Body of pancreas (tissue), 4 donors: ENCODE measurements around the gene DYNLT2B. TPM values are rescaled to one million over a fixed set of nuclear protein-coding genes. Genes with fewer than 3 reads are reported as not detected.
"Not testable (repeated sequence)": the region's sequence is repeated elsewhere in the genome, so short reads cannot be mapped to it uniquely, and the experiment has no call there.

ENCODE experiments used
- ATAC-seq: fragments of 150-250 bp; one replicate; pipeline ENCODE4 v1.9.1; 2016
- DNase-seq, 4 donors: peaks; one replicate each; pipeline ENCODE4 v3.0.0-alpha.2; 2019
- H3K27ac ChIP-seq, 4 donors: fragments of 200-600 bp; sonication (generic); 1 replicate in 3 of 4; 2 replicates in 1 of 4; pipeline versions ENCODE4 v1.5.1 to v1.6.1; 2016 to 2019; ENCODE audit warnings: mild to moderate bottlenecking in 1 of 4, mixed read lengths in 1 of 4, moderate library complexity in 1 of 4
- H3K27me3 ChIP-seq, 2 donors: fragments of 200-600 bp; sonication (generic); one replicate each; pipeline ENCODE4 v1.6.0; 2016; ENCODE audit warnings: mild to moderate bottlenecking in 1 of 2
- H3K36me3 ChIP-seq, 2 donors: fragments of 200-600 bp; sonication (generic); replicated peaks in 1 of 2; 2 replicates each; pipeline ENCODE4 v1.5.1; 2016; ENCODE audit warnings: low read depth in 2 of 2; ENCODE audit not compliant: insufficient read depth in 1 of 2
- H3K4me1 ChIP-seq: fragments of 200-600 bp; sonication (generic); one replicate; pipeline ENCODE4 v1.6.0; 2016
- H3K4me3 ChIP-seq, 2 donors: fragments of 200-600 bp; sonication (generic); 1 replicate in 1 of 2; 2 replicates in 1 of 2; pipeline ENCODE4 v1.5.1; 2016 to 2019
- H3K9me3 ChIP-seq, 3 donors: fragments of 200-600 bp; sonication (generic); 1 replicate in 2 of 3; 2 replicates in 1 of 3; pipeline ENCODE4 v1.5.1; 2016
- CTCF ChIP-seq, 7 experiments: fragments of 450-650 bp in 4 of 7; fragments of 200-600 bp in 3 of 7; sonication (generic) in 3 of 7; IDR thresholded peaks; one replicate each; pipeline ENCODE4 v1.5.1; 2016 to 2019; ENCODE audit warnings: antibody characterized with exemption in 7 of 7
- POLR2A ChIP-seq, 3 donors: fragments of 450-650 bp; IDR thresholded peaks; one replicate each; pipeline ENCODE4 v1.6.1; 2016; ENCODE audit warnings: antibody characterized with exemption in 3 of 3, mild to moderate bottlenecking in 2 of 3
- WGBS, 2 donors: methylation state at CpG; one replicate each; pipeline ENCODE4 v1.1.5; 2017; 5-methylcytosine and 5-hydroxymethylcytosine counted together
- intact Hi-C: fragments of 100-400 bp; cut with DNase I; formaldehyde crosslinking; loops from one replicate; pipeline ENCODE4 v1.15.1; 2023
- total RNA-seq, 2 donors: library from RNA; depleted of rRNA; stranded (reverse); fragments of >200 nt; gene quantifications; one replicate each; pipeline ENCODE4 v1.1.0, GENCODE V29; 2016

Gene DYNLT2B
- total RNA-seq, 2 donors from 2014 or later, result 5.6 to 8.3 TPM

DNA sequence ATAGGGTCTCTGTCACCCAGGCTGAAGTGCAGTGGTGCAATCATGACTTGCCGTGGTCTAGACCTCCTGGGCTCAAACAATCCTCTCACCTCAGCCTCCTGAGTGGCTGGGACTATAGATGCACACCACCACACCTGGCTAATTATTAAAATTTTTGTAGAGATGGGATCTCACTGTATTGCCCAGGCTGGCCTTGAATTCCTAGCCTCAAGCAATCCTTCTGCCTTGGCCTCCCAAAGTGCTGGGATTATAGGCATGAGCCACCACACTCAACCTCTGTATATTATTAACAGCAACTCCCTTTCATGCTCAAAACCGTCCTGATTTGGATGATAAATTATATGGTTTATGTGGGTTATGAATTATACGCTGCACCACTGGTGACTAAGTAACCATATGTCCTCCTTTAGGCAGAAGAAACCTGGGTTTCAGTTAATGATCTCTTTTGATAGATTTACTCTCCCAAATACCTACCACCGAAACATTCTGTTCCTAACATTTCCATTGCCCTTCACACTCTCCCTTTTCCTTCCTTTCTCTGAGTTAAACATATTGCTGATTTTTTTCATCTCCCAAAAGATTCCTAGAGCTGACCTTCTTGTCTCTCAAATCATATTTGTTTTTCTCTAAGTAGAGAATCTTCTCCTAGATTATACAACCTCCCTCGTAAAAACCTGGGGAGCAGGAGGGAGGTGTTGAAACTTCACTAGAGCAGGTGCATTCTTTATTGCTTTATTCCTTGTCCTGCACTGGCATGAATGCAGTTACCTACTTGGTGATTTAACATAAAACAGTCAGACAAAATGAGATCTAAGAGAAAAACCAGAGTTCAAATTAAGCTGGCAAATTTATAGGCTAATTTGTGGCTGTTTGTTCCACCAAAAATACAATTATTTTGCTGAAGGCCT, 63.4 kb downstream of the DYNLT2B start:
- H3K36me3 ChIP-seq, result peaks cover 0 to 9% of the 10 kb centered on the region in 2 donors
- intact Hi-C loops, result loop anchor here (10.0 kb wide), 1 partner anchor 430 kb away; no protein-coding TSS in a partner anchor

GRCh38 chr3:196251918-196252317, 66.1 kb downstream of the DYNLT2B start:
- Histone ChIP-seq H3K4me3 (no peak overlapping the region), H3K36me3 (peaks cover 0 to 17% of the 10 kb centered on the region in 2 donors), H3K27ac (no peak overlapping the region), H3K4me1 (no peaks in the 10 kb centered on the region), H3K27me3 (no peaks in the 10 kb centered on the region), H3K9me3 (no peaks in the 10 kb centered on the region)
- intact Hi-C loops, result loop anchor here (10.0 kb wide), 1 partner anchor 433 kb away; no protein-coding TSS in a partner anchor
- DNase-seq, result no peak
- WGBS, 2 donors, result 95 to 96% methylated on average over 16 of the region's 16 CpGs
- no peak for ATAC-seq
- TF ChIP-seq CTCF (IDR thresholded peaks at IDR 0.05) (no peak), POLR2A (IDR thresholded peaks at IDR 0.05) (no peak)

More for the DNA sequence above, 63.4 kb downstream of the DYNLT2B start:
- DNase-seq, result no peak
- 60 to 74% methylated on average over 5 of the region's 5 CpGs for WGBS, 2 donors
- Histone ChIP-seq H3K9me3 (no peaks in the 10 kb centered on the region), H3K27ac (no peak overlapping the region), H3K4me3 (no peak overlapping the region), H3K27me3 (no peaks in the 10 kb centered on the region), H3K4me1 (no peaks in the 10 kb centered on the region)
- no peak for TF ChIP-seq CTCF (IDR thresholded peaks at IDR 0.05)
- no peak for ATAC-seq

DNA sequence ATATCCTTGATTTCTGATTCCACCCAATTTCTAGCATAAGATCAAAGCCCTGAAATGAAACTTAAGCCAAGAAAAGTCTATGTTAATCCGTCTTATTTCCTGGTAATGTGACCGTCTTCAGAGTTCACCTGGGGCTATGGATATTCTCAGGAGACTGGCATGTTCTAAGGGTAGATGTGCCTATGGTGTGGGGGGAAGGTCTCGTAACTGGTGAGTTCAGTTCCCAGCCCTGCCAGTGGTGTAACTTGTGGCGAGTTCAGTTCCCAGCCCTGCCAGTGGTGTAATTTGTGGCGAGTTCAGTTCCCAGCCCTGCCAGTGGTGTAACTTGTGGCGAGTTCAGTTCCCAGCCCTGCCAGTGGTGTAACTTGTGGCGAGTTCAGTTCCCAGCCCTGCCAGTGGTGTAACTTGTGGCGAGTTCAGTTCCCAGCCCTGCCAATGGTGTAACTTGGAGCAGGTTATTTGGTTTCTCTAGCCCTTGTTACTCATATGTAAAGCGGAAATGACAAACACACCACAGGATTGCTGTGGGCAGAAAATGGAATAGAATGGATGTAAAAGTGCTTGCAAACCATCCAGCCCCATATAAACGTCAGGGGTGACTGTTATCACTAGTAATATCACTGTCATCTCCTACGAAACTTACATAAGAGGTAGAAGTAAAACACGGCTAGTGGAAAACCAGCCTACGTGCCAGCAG, 71.3 kb downstream of the DYNLT2B start:
- Histone ChIP-seq H3K36me3 (peaks cover under 1 to 16% of the 10 kb centered on the region in 2 donors), H3K27ac (no peak overlapping the region), H3K4me3 (no peak overlapping the region), H3K4me1 (no peaks in the 10 kb centered on the region), H3K9me3 (no peaks in the 10 kb centered on the region), H3K27me3 (no peaks in the 10 kb centered on the region)
- WGBS, 2 donors, result 85 to 86% methylated on average over 9 to 13 of the region's 13 CpGs
- DNase-seq, result no peak
- no peak for ATAC-seq
- intact Hi-C loops, result no loop called here
- TF ChIP-seq CTCF (IDR thresholded peaks at IDR 0.05) (no peak), POLR2A (IDR thresholded peaks at IDR 0.05) (no peak)

- H3K27ac ChIP-seq, H3K27me3 ChIP-seq, H3K4me3 ChIP-seq, DNase-seq, H3K9me3 ChIP-seq, H3K4me1 ChIP-seq, ATAC-seq, intact Hi-C loops: not testable (repeated sequence)
- 97 to 98% methylated on average over 21 to 23 of the region's 34 CpGs for WGBS, 2 donors
- H3K36me3 ChIP-seq, result peaks cover 7 to 16% of the 10 kb centered on the region in 2 donors
Measured at GRCh38 chr3:196244166-196244565, 73.9 kb downstream of the DYNLT2B start.

DNA sequence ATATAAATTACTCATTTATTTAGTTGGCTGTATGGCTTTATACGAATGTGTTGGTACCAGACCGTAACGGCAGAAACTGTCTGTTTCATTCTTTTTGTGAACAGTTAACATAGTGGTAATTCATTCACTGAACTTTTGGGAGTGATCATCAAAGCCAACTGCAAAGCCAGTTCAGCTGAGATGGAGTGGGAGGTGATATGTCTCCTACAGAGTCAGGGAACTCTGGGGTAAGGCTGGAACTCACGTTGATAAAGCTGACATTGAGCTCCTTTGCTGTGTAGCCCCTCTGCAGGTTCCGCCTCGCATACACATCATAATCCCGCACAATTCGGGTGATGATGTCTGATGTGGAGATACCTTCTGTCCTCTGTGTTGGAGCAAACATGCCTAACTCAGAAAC, 76.3 kb downstream of the DYNLT2B start:
- WGBS, 2 donors, result 80 to 91% methylated on average over 8 of the region's 8 CpGs
- intact Hi-C loops, result no loop called here
- TF ChIP-seq POLR2A (IDR thresholded peaks at IDR 0.05) (no peak), CTCF (IDR thresholded peaks at IDR 0.05) (no peak)
- H3K27me3 ChIP-seq, result no peaks in the 10 kb centered on the region
- H3K36me3 ChIP-seq, result peaks cover 7 to 11% of the 10 kb centered on the region in 2 donors
- DNase-seq (no peak), ATAC-seq (no peak)
- no peaks in the 10 kb centered on the region for H3K9me3 ChIP-seq
- no peak overlapping the region for H3K27ac ChIP-seq
- no peaks in the 10 kb centered on the region for H3K4me1 ChIP-seq
- H3K4me3 ChIP-seq, result no peak overlapping the region
